Myocyte (in vitro differentiated cells): ENCODE measurements around the gene AFDN. TPM values are rescaled to one million over a fixed set of nuclear protein-coding genes. Genes with fewer than 3 reads are reported as not detected.

Experiments used
- DNase-seq: peaks from one replicate; pipeline ENCODE4 v3.0.0-alpha.2; 2012; ENCODE audit warnings: low read depth
- total RNA-seq: library from RNA; depleted of rRNA; stranded (reverse); fragments of >200 nt; gene quantifications from 2 replicates; pipeline ENCODE4 v1.2.3, GENCODE V29; 2014

Gene AFDN
- total RNA-seq, 1 donor from 2014 or later = 32.0 TPM

- DNase-seq = no peak
Measured at GRCh38 chr6:168015482-168016175, 188.9 kb downstream of the AFDN start.

- DNase-seq = no peak
Measured at GRCh38 chr6:168016176-168016620, 189.5 kb downstream of the AFDN start.

GRCh38 chr6:168016721-168017525 is 190.2 kb downstream of the AFDN start:
- DNase-seq = peak; percentile 25

- DNase-seq = no peak
Measured at GRCh38 chr6:168017629-168018028, 190.9 kb downstream of the AFDN start.

GRCh38 chr6:168018664-168019063 is 192.0 kb downstream of the AFDN start:
- no peak for DNase-seq

- DNase-seq = no peak
Measured at GRCh38 chr6:168020242-168020641, 193.5 kb downstream of the AFDN start.

GRCh38 chr6:168021581-168021980 is 194.9 kb downstream of the AFDN start:
- no peak for DNase-seq

Other genes starting within 250 kb of the AFDN start
- 0.16 TPM in 1 of 2 replicates, not detected in the other for gene KIF25, start 170.8 kb downstream of the AFDN start, total RNA-seq